GM15510 (cell line): ENCODE data around the gene LOC101059915.
"Not testable (repeated sequence)": the region's sequence is repeated elsewhere in the genome, so short reads cannot be mapped to it uniquely, and the experiment has no call there.

Experiments
- POLR2A ChIP-seq: IDR thresholded peaks from 3 replicates; pipeline ENCODE4 v1.6.1; 2011; ENCODE audit warnings: borderline replicate concordance; ENCODE audit not compliant: insufficient read length; ENCODE audit errors: extremely low read depth

The LOC101059915 gene

GRCh38 chrX:71665747-71666146, 1.6 kb upstream of the LOC101059915 start:
- TF ChIP-seq POLR2A = no peak

GRCh38 chrX:71666240-71667223, 814 bp upstream of the LOC101059915 start:
- TF ChIP-seq POLR2A = no peak

- no peak for TF ChIP-seq POLR2A
Measured at GRCh38 chrX:71668248-71668595, 876 bp downstream of the LOC101059915 start.

GRCh38 chrX:71669492-71669891, 2.1 kb downstream of the LOC101059915 start:
- no peak for TF ChIP-seq POLR2A

- TF ChIP-seq POLR2A = no peak
Measured at GRCh38 chrX:71671043-71671780, 3.9 kb downstream of the LOC101059915 start.

- no peak for TF ChIP-seq POLR2A
Measured at GRCh38 chrX:71671938-71672337, 4.6 kb downstream of the LOC101059915 start.

- no peak for TF ChIP-seq POLR2A
Measured at GRCh38 chrX:71679575-71680207, 12.3 kb downstream of the LOC101059915 start.

- TF ChIP-seq POLR2A = not testable (repeated sequence)
Measured at GRCh38 chrX:71718185-71718584, 50.8 kb downstream of the LOC101059915 start, which contains the start of gene CXorf49. Gene CXorf49, minus strand, starts transcription at chrX:71718285. Its CDS starts 134 bp downstream, at chrX:71718151.
